ENCODE data around the gene INTS1. TPM values are rescaled to one million over a fixed set of nuclear protein-coding genes. Genes with fewer than 3 reads are reported as not detected.

INTS1 gene
- total RNA-seq, 2 donors from 2014 or later = 26.9 to 42.4 TPM

DNA sequence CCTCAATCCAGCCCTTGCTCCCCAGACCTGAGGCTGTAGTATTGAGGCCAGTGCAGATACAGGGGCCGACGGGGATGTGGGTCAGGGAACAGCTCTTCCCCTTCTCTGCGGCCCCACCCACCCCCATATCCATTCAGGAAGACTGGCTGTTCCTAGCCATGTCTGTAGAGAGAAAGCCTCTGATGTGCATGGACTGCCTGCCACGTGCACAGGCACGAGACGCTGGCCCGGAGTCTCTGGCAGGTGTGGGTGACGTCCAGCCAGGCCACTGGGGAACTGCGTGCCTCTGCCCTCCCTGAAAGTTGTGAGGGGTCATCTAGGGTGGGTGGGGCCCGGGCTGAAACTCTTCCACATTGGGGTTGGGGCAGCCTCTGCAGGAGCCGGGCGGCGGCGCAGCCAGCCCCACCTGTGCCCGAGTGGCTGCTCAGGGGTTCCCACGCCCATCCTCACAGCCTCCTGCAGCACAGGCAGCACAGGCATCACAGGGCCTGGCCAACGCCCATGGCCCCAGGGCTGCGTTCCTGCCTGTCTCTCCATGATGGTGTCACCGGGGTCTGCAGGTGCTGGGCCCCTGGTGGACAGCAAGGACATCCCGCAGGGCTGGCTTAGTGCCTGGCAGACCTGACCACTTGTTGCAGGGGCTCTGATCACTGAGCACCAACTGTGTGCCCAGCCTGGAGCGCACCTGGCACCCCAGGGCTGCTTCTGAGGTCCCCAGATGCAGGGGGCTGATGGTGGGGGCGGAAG, 72.4 kb downstream of the INTS1 start:
- DNase-seq (no peak), ATAC-seq (no peak)

DNA sequence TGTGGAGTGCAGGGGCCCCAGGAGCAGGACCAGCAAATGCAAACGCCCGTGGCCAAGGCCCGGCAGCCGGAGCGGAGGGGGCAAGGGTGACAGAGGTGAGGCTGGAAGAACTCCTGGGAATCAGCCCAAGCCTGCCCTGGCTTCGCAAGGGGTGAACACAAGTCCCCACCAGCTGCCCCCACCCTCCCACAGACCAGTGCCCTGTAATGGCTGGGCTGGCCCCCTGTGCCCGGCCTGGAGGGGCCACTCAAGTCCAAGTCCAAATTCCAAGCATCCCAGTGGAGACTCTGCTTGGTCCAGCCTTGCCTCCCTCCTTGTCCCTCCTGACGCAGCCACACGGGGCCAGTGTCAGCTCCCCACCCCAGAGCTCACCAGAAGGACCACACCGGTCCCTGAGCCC, 73.0 kb downstream of the INTS1 start:
- no peak for DNase-seq
- ATAC-seq = no peak
- intact Hi-C loops (cut with DNase I) = no loop called here

More for the DNA sequence above, 72.4 kb downstream of the INTS1 start:
- intact Hi-C loops (cut with DNase I) = loop anchor here in 1 of 2 donors (2.0 kb wide), 1 partner anchor 237 kb away; no protein-coding TSS in a partner anchor

DNA sequence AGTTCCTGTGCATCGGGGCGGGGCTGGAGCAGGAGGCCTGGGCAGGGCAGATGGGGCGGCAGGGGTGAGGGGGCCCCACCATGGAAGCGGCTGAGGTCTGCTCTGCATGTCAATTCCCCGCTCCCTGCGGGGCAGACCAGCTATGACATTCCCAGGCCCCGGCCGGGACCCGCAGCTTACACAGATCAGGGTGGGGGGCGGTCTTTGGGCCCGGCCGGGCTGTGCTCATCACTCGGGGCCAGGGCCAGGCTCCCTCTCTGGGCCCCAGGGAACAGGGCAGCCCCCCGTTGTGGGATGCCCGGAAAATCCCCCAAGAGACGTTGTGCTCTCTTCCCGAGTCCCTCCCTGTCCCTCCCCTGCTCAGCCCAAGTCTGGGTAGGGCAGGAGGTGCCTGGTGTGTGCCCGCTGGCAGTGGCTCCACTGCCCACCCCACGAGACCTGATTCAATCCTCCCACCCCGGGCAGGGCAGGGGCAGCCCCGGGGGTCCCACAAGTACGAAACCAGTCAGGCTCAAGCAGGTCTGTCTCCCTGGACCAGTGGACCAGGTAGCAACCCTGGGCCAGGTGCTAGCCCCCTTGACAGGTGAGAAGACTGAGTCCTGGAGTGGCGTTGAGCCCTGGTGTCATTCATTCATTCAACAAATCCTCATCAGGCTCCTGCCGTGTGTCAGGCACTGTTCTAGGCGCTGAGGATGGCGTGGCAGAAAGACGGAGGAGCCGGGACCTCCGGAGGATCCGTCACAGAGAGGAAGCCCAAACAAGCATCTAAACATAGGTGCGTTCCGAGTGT, 73.9 kb downstream of the INTS1 start:
- DNase-seq = no peak
- intact Hi-C loops (cut with DNase I) = no loop called here
- ATAC-seq = no peak

DNA sequence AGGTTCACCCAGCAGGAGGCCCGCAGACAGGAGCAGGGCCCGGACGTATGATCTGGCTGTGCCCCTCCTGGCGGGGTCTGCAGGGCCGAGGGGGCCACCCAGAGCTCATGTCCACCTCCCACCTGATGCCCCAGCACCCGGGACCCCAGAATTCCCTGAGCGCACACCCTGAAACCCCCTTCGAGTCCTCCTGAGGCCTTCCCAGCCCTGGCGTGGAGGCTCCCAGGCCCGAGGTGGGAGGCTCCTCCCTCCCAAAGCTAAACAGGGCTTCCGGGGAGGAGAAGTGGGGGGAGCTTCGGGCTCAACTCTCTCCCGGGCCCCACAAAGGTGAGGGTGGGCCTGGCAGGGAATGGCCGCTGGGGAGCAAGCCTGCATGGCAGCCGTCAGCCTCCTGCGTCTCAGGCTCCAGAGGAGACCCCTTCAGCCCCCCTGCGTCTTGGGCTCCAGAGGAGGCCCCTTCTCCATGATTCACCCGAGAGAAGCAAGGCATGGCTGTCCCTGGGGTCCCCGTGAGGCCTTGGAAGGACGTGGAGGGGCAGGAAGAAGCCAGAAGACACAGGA, 75.2 kb downstream of the INTS1 start:
- DNase-seq (no peak), ATAC-seq (no peak)
- intact Hi-C loops (cut with DNase I) = no loop called here

DNA sequence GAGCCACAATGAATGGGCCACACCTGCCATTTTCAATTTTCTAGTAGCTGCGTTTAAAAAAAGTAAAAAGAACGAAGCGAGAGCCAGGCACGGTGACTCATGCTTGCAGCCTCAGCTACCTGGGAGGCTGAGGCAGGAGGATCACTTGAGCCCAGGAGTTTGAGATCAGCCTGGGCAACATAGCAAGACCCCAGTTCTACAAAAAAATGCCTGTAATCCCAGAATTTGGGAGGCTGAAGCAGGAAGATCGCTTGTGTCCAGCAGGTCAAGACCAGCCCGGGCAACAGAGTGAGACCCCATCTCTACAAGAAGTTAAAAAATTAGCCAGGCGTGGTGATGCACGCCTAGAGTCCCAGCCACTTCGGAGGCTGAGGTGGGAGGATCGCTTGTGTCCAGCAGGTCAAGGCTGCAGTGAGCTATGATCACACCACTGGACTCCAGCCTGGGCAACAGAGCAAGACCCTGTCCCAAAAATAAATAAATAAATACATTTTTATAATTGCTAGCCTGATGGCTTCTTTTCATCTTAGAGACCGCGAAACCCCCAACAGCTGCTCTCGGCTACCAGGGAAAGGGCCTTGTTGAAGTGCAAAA, 77.0 kb downstream of the INTS1 start:
- ATAC-seq (no peak), DNase-seq (no peak)
- intact Hi-C loops (cut with DNase I) = loop anchor here in 1 of 2 donors (2.0 kb wide), 1 partner anchor 48 kb away; no protein-coding TSS in a partner anchor

DNA sequence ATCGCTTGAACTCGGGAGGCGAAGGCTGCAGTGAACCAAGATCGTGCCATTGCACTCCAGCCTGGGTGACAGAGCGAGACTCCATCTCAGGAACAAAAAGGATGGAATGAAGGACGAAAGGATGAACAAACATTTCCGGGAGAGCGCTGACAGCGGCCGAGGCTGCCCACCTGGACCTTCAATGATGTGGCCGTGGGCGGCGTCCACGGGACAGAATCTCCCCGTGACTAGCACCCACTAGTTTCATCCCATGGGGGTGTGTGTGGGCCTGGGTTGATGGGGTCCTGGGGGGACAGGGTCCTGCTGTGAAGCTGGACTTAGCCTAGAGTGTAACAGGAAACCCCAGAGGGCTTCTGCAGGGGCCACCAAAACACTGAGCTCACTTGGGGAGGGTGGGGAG, 77.7 kb downstream of the INTS1 start:
- ATAC-seq (no peak), DNase-seq (no peak)
- intact Hi-C loops (cut with DNase I) = loop anchor here in 1 of 2 donors (2.0 kb wide), 1 partner anchor 48 kb away; no protein-coding TSS in a partner anchor

DNA sequence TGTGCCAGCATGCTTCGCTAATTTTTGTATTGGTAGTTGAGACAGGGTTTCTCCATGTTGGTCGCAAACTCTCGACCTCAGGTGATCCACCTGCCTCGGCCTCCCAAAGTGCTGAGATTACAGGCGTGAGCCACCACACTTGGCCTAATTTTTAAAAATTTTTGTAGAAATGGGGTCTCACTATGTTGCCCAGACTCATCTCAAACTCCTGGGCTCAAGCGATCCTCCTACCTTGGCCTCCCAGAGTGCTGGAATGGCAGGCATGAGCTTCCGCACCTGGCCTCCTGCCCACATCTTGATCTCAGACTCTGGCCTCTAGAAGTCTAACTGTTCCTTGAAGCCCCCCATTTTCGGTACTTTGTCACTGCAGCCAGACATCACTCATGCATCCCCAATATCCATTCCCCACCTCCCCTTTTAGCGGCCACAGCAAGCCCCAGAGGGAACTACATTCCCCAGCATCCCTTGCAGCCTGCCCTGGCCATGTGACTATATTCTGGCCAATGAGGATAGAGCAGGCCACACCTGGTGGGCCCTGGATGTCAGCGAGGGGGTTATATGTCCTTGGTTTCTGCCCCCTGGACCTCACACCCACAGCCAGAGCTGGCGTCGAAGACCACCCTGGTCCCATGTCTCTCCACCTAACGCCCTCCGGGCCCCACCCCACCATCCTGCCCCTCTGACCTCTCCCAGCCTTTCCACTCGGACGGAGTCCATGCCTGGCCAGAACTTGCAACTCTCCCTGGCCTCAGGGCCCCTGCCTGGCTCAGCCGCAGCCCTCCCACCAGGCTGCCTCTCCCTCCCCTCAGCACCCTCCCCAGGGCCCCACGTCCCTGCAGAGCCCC, 78.7 kb downstream of the INTS1 start:
- ATAC-seq (no peak), DNase-seq (no peak)
- intact Hi-C loops (cut with DNase I) = loop anchor here in 1 of 2 donors (2.0 kb wide), 1 partner anchor 49 kb away; no protein-coding TSS in a partner anchor

GRCh38 chr7:1424041-1424440, 80.1 kb downstream of the INTS1 start:
- intact Hi-C loops (cut with DNase I) = no loop called here
- DNase-seq = no peak
- ATAC-seq = no peak

DNA sequence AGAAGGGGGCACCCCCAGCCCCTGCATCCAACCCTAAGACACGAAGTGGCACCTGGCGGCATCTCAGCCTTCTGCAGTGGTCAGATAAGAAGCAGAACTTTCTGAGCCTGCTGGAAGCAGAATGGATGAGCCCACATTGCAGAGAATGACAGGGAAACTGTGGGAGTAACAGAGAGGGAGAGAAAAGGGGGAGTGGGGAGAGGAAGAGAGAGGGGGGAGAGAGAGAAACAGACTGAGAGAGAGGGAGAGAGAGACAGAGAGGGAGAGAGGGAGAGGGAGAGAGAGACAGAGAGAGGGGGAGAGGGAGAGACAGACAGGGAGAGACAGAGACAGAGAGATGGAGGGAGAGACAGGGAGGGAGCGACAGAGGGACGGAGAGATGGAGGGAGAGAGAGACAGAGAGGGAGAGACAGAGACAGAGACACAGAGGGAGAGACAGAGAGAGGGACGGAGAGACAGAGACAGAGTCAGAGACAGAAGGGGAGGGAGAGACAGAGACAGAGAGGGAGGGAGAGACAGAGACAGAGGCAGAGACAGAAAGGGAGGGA, 80.9 kb downstream of the INTS1 start:
- intact Hi-C loops (cut with DNase I) = no loop called here
- no peak for DNase-seq
- no peak for ATAC-seq

GRCh38 chr7:1422512-1423263, 81.5 kb downstream of the INTS1 start:
- ATAC-seq (no peak), DNase-seq (no peak)
- intact Hi-C loops (cut with DNase I) = no loop called here

- no peak for ATAC-seq
- intact Hi-C loops (cut with DNase I) = no loop called here
- no peak for DNase-seq
Measured at GRCh38 chr7:1421946-1422345, 82.2 kb downstream of the INTS1 start.

- intact Hi-C loops (cut with DNase I) = no loop called here
- DNase-seq (no peak), ATAC-seq (no peak)
Measured at GRCh38 chr7:1421020-1421790, 83.0 kb downstream of the INTS1 start.

Other genes with a start within 250 kb of the INTS1 start
- gene MICALL2, start 44.9 kb downstream of the INTS1 start, total RNA-seq = 10 to 100 TPM in 1 of 2 donors, 1 to 10 TPM in 1; 9.9 to 21.8 TPM
- 10 to 100 TPM; 43.6 to 73.1 TPM for gene MAFK, start 26.3 kb upstream of the INTS1 start, total RNA-seq
- gene TMEM184A, start 51.8 kb upstream of the INTS1 start, total RNA-seq = under 1 TPM; 0.18 to 0.31 TPM
- 10 to 100 TPM; 14.3 to 15.0 TPM for gene PSMG3, start 65.6 kb upstream of the INTS1 start, total RNA-seq
- gene ELFN1, start 165.9 kb upstream of the INTS1 start, total RNA-seq = 1 to 10 TPM; 6.0 to 9.5 TPM